Stimulated activated CD8-positive, alpha-beta memory T cell treated with anti-CD3 and anti-CD28 coated beads, Interleukin-12 subunit alpha, Interleukin-12 subunit beta, amount 100 ng/mL, for 1 hour (primary cell): Measurements from ENCODE around the gene KRTAP1-5.
"Not testable (repeated sequence)": the region's sequence is repeated elsewhere in the genome, so short reads cannot be mapped to it uniquely, and the experiment has no call there.

Experiments used
- DNase-seq: peaks from one replicate; pipeline ENCODE4 v3.0.0-alpha.2; 2020; ENCODE audit warnings: low read depth

The KRTAP1-5 gene, protein sequence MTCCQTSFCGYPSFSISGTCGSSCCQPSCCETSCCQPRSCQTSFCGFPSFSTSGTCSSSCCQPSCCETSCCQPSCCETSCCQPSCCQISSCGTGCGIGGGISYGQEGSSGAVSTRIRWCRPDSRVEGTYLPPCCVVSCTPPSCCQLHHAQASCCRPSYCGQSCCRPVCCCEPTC

DNA sequence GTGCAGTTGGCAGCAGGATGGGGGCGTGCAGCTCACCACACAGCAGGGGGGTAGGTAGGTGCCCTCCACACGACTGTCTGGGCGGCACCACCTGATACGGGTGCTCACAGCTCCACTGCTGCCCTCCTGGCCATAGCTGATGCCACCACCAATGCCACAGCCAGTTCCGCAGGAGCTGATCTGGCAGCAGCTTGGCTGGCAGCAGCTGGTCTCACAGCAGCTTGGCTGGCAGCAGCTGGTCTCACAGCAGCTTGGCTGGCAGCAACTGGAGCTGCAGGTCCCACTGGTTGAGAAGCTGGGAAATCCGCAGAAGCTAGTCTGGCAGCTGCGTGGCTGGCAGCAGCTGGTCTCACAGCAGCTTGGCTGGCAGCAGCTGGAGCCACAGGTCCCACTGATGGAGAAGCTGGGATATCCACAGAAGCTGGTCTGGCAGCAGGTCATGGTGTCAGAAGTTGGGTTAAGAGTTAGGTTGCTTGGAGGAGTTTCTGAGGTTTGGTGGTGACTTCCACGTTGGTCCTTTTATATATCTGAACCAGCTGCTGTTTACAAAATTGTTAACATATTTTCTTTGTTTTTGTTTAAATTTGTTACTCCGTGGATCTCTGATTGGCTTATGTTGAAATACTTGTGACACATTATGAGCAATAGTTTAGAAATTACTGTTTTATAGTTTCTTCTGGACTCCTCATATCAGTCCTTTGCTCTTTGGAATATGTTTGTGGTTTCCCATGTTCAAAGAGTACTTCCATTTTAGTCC, at the start of gene KRTAP1-5:
KRTAP1-5 (minus strand) TSS at position 494 of the 757 bp plus-strand sequence; CDS start at position 441, 53 bp downstream.
- no peak for DNase-seq

DNA sequence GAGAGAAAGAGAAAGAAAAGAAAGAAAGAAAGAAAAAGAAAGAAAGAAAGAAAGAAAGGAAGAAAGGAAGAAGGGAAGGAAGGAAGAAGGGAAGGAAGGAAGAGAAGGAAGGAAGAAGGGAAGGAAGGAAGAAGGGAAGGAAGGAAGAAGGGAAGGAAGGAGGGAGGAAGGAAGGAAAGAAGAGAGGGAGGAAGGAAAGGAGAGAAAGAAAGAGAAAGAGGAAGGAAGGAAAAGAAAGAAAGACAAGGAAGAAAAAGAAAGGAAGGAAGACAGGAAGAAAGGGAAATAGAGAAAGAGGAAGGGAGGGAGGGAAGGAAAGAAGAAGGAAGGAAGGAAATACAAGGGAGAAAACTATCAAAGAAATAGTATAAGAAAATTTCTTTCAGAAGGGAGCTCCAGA, 49.8 kb upstream of the KRTAP1-5 start:
- DNase-seq = no peak

DNA sequence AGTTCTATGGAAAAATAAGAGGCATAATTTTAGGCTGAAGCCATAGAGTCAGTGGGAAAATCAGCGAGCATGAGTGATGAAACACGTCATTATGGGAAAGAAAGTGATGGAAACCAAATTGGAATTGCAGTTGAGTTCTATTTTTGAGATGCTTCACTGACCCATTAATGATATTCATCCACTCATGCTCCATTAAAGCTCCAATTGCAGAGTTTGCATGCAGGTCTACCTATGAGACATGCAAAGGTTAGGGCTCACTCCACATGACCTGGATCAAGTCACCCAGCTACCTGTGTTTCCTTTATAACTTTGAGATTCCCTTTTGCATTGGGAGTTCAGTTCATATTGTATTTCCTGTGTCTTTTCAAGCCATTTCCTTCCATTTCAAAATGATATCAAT, 46.7 kb upstream of the KRTAP1-5 start:
- no peak for DNase-seq

DNA sequence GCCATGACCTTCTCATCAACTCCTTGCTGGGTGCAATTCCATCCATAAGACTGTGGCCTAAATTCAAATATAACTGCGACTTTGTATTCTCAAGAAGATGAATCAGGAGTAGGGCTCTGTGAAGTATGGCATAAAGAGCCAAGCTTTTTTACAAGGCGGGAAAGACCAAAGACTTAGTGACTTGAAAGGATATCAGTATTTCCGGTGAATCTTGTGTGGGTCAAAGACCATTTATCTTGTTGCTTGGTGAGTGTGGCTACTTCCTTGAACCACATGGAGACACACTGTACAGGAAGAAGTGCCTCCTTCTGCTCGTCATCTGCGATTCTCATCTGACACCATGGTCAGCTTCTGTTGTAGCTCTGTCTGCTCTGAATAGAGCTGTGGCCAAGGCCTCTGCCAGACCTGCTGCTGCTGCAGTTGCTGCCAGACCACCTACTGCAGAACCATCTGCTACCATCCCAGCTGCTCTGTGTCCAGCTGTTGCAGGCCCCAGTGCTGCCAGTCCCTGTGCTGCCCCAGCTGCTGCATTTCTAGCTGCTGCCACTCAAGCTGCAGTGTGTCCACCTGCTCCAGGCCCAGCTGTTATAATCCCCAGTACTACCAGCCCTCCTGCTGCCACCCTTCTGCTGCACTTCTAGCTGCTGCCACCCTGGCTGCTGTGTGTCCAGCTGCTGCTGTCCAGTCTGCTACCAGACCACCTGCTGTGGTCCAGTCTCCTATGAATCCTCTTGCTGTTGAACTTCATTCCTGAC, 44.8 kb upstream of the KRTAP1-5 start:
- DNase-seq = no peak

DNA sequence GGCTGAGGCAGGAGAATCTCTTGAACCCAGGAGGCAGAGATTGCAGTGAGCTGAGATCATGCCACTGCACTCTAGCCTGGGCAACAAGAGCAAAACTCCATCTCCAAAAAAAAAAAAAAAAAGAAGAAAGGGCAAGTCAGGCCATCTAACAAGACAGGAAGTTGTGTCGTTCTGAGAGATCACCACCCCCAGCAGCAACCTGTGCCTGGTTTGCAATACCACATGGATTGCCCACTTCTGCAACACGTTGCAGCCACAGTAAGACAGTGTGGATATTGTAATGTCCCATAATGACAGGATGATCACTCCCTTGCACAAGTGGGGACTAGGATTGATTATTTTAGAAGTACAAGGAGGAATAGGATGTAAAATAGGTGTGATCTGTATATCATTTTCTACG, 42.0 kb upstream of the KRTAP1-5 start:
- no peak for DNase-seq

DNA sequence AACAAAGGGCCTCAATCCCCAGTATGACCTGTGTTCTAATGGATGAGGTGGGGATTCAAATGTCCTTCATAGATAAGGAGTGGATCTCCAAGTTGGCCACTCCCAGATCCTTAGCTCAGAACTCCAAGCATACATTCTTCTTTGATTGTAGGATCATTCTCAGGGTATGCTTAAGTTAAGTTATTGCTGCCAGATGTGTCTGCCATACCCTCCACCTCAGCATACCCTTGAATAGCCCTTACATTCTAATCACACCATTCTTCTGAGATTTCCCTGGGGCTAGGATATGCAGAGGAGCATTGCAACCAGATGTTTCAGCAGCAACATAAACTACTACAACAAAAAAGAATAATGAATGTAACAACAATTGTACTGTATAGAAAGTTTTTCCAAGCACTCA, 40.3 kb upstream of the KRTAP1-5 start:
- no peak for DNase-seq

DNA sequence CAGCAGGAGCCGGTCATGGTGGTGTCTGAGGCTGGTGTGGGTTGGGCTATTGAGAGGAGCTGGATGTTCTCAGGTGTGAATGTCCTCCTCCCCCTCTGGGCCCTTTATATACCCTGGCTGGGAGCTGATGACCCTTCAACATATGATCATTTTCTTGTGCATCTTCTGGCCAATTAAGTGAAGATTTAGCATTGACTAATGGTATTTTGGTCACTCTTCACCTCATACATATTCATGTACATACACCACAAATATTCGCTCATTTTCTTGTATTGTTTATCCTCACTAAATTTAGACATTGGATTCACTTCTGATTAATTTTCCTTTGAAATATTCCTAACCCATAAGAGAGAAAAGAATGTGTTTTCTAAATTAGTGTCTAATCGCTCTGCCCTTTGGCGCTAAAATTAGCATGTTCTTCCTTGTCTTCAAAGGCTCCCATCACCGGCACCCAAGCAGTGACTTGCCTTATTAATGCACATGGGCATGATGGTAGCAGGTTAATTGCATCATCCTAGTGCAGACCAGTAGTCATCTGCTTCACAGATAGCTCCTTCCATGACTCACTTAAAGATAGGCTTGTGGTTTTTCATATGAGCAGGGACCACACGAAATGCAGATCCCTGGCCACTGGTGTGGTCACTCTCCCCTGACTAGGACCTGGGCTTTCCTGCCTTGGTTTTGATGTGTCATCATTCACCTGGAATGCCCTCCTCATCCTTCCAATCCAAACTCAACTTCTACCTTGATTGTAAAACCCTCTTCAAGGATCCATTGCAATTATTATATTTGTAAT, 39.0 kb upstream of the KRTAP1-5 start, which contains the start of gene KRTAP2-4:
KRTAP2-4 (minus strand) TSS at position 51 of the 796 bp plus-strand sequence; CDS start at position 17, 34 bp downstream.
- DNase-seq = no peak

DNA sequence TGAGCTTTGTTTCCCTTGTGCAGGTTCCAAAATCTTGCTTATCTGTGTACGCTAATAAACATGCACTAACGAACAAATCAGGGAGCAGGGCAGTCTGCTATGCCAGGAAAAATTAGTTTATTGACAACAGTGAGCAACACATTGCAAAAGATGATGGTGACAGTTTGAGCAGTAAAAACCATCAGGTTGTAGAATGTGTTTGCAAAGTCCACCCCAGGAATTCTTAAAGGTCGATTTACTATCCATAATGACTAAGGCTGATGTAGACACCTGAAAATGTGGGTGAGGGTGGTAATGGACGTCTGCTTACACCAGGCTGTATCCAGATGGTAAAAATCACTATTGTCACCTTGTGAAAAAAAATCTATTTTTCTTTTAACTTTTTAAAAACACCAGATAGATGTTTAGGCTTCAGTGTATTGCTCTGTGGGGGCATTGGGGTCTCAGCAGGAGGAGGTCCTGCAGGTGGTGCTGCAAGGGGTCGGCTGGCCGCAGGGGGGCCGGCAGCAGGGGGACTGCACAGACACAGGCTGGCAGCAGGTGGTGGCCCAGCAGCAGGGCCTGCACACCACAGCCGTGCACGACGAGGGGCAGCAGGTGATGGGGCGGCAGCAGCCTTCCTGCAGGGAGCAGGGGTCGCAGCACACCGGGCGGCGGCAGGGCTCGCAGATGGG, 38.1 kb upstream of the KRTAP1-5 start:
- not testable (repeated sequence) for DNase-seq

DNA sequence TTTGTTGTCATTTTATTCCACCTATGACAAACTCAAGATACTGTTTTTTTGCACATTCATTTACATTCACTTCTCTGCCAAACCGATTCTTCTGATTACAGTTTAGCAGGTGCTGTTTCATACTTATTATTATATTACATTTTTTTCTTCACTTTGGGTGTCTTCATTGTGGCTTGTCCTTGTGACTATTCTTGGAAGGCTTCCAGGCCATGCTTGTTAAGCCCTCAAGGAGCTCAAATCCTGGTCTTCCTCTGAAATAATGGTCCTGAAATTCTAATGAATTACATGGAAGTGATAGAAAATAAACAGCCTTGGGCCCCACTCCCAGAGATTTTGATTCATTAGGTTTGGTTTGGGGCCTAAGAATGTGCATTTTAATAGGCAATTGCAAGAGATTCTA, 37.3 kb upstream of the KRTAP1-5 start:
- no peak for DNase-seq

DNA sequence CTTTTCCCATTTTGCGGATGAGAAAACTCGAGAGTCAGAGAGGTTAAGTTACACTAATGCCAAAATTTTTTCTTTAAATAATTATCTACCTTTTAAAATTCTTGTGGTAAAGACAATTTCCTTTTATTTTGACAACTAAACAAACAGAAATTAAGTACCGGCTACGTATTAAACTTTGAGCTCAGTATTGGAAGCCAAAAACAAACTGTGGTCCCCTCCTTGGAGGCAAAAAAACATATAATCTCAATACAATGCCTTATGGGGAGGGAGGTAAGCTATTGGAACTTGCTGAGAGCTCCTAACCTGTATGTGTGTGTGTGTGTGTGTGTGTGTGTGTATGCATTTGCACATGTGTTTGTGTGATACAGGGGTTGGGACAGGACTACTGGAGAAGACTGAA, 36.4 kb upstream of the KRTAP1-5 start:
- no peak for DNase-seq

DNA sequence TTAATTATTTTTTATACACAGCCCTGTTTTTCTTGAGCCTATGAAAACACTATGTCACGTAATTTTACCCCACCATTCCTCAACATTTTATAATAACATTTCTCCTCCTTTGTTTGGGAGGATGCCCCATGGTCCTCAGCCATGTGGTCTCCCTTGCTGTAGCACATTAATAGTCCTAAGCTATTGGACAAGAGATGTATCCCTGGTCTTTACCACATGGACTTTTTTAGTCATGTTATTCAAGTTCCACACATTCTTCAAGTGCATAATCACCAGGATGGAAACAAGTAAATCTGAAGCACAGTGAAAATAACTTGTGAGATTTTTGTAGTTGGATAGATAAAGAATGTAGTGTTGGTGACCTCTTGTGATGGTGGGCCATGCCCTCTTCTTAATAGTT, 35.0 kb upstream of the KRTAP1-5 start:
- DNase-seq = no peak

DNA sequence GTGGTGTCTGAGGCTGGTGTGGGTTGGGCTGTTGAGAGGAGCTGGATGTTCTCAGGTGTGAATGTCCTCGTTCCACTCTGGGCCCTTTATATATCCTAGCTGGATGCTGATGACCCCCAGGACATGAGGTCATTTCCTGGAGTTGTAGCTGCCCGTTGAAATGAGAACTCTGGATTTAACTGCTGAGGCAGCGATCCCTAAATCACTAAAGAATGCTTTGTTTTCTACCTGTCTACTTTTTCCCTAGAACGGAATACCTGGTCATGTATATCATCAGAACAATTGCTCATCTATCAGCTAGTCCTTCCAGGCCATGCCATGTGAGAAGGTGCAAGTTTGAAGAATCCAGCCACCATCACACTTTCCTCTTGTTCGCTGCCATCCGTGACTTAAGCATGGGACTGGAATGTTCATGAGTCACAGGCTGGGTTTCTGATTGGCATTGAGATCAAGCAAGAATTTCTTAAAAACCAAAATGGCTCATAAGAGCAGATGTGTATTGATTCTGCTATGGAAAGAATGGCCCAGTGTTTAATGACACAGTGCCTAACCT, 33.1 kb upstream of the KRTAP1-5 start, which contains the start of gene KRTAP2-3:
KRTAP2-3 (minus strand) TSS at position 63 of the 553 bp plus-strand sequence. CDS start 64 bp downstream, outside the sequence.
- no peak for DNase-seq

DNA sequence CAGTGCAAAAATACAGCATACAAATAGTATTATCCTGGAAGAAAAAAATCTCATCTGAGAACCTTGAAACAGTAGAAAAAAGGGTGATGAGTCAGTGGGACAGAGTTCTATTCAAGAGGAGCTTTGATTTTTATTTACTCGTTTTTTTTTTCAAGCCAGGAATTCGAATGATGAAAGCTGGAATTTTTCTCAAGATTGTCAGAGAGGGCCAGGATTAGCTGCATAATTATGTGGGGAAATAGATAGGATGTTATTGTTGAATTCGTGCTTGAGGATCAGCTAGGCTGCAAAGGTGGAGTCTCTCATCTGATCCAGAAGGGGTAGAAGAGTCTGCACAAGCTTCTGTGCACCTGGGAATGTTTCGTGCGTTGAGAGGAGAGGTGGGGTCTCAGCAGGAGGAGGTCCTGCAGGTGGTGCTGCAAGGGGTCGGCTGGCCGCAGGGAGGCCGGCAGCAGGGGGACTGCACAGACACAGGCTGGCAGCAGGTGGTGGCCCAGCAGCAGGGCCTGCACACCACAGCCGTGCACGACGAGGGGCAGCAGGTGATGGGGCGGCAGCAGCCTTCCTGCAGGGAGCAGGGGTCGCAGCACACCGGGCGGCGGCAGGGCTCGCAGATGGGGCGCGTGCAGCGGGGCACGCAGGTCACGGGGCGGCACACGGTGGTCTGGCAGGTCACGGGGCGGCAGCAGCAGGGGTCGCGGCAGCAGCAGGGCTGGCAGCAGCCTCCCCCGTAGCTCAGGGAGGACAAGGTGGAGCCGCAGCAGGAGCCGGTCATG, 32.5 kb upstream of the KRTAP1-5 start:
- DNase-seq = not testable (repeated sequence)

DNA sequence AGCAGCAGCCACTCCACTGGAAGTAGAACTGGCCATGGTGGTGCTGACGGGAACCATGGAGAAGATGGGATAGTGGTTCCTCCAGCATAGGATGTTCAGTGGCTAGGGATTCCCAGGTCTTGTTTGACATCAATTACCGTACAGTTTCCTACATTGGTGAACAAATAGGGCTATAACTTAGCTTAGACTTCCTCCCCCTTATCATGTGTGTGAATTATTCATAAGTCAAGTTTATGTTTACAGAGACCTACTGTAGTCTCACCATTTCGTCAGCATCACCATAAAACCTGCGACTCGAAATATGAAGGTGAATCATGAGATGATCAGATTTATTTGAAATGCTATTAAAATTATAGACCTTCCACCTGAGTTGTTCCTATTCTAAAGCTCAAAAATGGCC, 31.7 kb upstream of the KRTAP1-5 start:
- DNase-seq = no peak

DNA sequence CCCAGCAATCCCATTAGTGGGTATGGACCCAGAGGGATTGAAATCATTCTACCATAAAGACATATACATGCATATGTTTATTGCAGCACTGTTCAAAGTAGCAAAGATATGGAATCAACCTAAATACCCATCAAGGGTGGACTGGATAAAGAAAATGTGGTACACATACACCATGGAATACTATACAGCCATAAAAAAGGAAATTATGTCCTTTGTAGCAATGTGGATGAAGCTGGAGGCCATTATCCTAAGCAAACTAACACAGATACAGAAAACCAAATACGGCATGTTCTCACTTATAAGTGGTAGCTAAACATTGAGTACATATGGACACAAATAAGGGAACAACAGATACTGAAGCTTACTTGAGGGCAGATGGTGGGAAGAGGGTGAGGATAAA, 30.5 kb upstream of the KRTAP1-5 start:
- no peak for DNase-seq

DNA sequence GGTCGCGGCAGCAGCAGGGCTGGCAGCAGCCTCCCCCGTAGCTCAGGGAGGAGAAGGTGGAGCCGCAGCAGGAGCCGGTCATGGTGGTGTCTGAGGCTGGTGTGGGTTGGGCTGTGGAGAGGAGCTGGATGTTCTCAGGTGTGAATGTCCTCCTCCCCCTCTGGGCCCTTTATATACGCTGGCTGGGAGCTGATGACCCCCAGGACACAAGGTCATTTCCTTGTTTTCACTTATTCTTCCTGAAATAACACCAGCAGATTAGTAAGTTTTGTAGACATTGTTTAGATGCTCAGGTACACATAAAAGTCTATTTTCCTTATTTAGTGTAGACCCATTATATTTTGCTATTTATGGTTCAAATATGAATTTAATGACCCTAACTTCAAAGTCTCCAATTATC, 28.1 kb upstream of the KRTAP1-5 start, which contains the start of gene KRTAP2-2:
KRTAP2-2 (minus strand) TSS at position 101 of the 400 bp plus-strand sequence; CDS start at position 82, 19 bp downstream.
- not testable (repeated sequence) for DNase-seq

DNA sequence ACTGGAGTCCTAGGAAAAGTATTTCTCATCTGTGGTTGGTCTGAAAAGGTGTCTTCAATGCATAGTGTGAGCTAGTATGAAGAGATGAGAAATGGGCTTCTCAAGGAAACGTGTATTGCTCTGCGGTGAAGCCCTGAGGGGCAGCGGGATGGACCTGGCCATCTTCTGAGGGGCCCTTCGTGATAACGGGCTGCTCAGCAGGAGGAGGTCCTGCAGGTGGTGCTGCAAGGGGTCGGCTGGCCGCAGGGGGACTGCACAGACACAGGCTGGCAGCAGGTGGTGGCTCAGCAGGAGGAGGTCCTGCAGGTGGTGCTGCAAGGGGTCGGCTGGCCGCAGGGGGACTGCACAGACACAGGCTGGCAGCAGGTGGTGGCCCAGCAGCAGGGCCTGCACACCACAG, 27.5 kb upstream of the KRTAP1-5 start:
- not testable (repeated sequence) for DNase-seq

DNA sequence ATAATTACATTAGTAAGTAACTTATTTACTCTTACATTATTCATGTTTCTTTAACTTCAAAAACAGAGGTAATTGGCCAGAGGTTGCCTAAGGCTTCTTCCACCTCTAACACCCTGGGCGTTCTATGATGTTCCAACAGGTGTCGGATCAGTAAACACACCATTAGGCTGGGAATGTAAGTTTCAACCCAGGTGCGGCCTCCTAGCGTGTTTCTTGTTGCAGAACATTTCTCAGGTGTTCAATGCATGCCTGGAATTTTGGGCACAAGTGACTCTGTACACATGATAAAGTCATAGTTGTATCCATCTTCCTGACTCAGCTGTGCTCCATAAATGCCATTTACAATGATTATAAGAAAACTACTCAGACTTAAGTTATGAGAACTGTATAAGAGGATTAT, 27.0 kb upstream of the KRTAP1-5 start:
- DNase-seq = no peak

DNA sequence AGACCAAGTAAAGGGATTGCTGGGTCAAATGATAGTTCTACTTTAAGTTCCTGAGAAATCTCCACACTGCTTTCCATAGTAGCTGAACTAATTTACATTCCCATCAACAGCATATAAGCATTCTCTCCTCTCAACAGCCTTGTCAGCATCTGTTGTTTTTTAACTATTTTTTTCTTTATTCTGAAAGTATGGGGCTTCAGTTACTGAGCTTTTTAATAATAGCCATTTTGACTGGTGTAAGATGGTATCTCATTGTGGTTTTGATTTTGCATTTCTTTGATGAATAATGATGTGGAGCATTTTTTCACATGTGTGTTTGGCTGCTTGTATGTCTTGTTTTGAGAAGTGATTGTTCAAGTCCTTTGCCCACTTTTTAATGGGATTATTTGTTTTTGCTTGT, 25.6 kb upstream of the KRTAP1-5 start:
- DNase-seq = no peak

DNA sequence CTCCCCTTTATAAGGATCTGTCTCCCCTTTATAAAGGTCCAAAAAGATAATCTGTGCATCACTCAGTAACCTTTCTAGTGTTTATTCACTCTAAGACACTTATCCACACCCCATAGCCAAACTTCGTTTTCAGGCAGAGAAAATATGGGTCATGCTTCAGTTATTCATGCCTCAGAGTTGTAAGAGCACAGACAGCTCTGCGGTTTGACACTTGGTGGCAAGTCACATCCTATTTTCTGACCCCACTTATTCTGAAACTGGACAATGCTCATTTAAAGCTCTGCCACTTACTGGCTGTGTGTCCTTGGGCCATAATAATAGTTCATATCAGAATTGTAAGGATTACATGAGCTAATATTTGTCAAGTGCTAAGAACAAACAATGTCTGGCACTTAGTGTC, 22.1 kb upstream of the KRTAP1-5 start:
- no peak for DNase-seq
